HG03025 (cell line): ENCODE measurements around the gene SIRT4.
A peak's percentile ranks its signal among the peaks of the same experiment; 100 is the strongest.
"Not testable (repeated sequence)": the region's sequence is repeated elsewhere in the genome, so short reads cannot be mapped to it uniquely, and the experiment has no call there.

Experiments
- ATAC-seq: cut with Tn5 transposase; IDR thresholded peaks from one replicate; pipeline ENCODE4 v1.9.1; 2021; ENCODE audit warnings: mild to moderate bottlenecking, moderate library complexity; ENCODE audit not compliant: unreplicated experiment, low FRiP score

The SIRT4 gene, protein sequence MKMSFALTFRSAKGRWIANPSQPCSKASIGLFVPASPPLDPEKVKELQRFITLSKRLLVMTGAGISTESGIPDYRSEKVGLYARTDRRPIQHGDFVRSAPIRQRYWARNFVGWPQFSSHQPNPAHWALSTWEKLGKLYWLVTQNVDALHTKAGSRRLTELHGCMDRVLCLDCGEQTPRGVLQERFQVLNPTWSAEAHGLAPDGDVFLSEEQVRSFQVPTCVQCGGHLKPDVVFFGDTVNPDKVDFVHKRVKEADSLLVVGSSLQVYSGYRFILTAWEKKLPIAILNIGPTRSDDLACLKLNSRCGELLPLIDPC

DNA sequence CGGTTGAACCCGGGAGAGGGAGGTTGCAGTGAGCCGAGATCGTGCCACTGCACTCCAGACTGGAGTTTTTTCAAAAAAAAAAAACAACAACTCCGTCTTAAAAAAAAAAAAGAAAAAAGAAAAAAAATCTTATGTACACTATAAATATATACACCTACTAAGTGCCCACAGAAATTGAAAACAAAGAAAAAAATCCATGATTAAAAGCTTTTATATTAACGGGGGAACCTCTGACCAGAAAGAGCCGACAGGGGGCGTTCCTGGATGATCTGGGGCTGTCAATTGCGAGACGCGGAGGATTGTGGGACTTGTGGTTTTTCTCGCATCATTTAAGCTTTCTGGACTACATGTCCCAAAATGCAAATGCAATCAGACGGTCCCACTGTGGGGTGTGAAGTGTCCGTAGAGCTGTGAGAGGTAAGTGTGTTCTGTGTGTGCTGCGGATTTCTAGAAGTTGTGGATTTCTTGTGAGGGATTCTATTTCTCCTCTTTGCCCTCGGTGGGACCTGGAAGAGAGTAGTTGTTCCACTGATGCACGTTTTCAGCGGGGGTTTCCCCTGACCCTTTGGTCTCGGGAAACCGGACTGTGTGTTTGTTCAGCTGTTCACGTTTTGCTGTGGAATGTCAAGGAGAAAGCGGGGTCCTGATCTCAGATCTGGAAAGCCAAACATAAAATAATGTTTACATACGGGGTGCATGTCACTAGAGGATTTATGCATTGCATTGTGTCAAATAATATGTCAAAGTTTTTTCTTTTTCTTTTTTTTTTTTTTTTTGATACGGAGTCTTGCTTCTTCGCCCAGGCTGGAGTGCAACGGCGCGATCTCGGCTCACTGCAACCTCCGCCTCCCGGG lies at the start of gene SIRT4:
Gene SIRT4, plus strand, starts transcription at position 360 of the 854 bp plus-strand sequence. CDS start 1,241 bp downstream, outside the sequence.
- ATAC-seq = peak; percentile 73

DNA sequence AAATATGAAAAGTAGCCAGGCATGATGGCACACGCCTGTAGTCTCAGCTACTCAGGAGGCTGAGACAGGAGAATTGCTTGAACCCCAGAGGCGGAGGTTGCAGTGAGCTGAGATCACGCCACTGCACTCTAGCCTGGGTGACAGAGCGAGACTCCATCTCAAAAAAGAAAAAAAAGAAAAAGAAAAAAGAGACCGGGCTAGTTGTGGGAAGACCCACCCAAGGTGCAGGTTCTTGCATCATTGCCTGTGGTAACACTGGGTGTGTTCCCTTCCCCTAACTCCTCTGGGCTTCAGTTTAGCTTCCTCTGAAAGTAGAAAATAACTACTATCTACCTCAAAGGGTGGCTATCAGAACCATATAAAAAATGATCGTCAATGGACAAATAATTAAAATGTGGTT lies 48.8 kb upstream of the SIRT4 start:
- not testable (repeated sequence) for ATAC-seq

DNA sequence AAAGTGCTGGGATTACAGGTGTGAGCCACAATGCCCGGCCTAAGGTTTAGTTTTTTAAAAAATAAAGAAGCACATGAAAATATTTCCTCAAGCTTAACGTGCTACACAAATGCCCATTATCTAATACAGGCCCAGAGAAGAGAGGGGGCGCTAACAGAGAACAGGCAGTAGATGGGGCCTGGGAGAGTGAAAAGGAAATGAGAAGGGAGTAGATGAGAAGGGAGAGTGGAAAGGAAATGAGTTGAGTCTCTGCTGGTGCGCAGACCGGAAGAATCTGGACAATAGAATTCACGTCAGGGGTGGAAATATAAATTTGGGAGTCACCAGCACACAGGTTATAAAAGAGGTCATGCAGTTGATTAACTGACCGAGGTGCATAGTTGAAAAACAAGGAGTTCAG lies 47.3 kb upstream of the SIRT4 start:
- no peak for ATAC-seq

DNA sequence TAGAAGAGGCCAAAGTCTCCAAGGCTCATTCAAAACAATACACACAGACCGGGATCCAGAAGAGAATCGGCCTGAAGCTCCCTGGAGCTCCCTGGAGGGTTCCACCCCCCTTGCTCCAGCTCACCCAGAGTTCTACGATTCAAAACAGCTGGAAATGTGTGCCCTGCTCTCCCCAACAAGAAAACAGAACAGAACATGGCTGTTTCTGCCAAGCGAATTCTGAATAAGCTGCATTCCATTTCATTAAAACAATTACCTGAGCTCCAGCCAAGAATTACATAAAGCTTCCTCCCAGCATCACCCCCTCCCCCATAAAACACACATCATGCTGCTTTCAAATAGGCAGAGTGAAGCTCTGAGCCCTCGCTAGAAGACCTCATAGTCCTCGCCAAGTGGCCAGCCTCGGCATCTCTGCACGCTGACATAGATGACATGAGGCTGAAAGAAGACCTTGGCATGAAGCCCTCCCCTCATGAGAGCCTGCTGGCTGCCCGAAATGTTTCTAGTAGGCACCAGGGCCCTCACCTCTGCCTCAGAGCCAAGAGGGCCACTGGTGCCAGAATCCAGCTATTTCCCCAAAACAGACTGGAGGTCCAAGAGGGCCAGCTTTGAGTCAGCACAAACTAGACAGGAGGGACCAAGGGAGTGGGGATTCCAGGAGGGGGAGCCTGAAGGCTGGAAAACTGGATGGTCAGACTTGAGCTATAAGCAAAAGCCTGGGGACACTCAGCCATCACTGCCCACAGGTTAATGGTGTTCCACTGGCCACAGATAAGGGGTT lies 44.9 kb upstream of the SIRT4 start:
- no peak for ATAC-seq

DNA sequence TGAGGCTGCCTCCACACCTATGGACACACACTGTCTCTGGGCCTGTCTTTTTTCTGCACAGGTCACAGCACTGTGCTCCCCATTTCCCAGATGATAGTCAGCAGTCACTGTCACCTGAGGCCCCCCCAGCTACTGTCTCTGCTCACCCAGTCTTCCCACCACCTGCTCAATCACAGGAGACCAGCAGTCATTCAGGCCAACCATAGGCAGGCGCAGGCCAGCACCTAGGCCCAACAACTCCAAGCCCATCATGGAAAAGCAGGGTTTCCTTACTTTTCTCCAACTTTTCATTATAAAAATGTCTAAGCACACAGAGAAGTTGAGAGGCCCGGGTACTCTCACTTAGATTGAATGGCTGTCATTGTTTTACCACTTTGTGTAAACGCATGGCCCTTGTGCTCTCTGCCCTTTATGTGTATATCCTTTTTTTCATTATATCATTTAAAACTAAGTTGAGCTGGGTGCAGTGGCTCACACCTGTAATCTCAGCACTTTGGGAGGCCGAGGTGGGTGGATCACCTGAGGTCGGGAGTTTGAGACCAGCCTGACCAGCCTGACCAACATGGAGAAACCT lies 43.7 kb upstream of the SIRT4 start:
- ATAC-seq = no peak

DNA sequence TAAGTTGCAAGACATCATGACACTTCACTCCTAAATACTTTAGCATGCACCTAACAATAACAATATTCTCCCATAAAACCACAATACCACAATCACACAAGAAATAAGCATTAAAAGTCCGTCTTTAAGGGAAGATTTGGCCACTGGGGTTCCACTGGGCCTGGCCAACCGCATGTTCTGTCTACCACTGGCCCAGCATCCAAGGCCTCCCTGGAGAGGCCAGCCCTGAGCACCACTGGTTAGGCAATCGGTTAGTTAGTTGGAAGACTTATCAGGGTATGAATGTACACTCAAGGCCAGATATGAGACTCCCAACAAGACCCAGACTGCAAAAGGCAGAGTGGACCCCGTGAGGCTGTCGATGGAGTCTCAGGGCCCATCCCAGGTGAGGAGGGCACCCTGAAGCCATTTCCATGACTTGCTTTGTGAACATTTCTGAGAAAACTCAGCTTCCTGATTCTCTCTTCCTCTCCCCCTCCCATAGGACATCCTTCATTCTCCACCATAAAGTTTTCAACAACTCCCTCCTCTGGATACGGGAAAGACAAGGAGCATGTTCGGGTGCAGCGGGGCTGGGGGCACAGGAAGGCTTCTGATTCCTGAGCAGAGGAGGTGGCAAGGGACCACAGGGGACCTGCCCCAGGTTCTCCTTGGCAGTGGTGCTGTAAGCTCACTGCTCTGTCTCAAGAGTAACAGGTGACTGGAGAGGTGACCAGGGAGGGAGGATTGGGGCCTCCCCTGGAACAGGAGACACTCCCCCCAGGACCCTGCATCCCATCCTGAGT lies 42.5 kb upstream of the SIRT4 start:
- ATAC-seq = no peak

DNA sequence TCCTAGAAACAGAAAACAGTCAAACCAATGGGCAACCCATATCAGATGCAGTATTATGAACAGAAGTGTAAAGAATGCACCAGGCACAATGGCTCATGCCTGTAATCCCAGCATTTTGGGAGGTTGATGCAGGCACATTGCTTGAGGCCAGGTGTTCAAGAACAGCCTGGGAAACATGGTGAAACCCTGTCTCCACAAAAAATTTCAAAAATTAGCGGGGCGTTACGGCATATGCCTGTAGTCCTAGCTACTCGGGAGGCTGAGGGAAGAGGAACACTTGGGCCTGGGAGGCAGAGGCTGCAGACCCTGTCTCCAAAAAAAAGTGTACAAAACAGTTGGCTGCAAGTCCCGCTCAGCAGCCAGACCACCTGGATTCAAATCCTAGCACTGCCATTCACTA lies 41.5 kb upstream of the SIRT4 start:
- no peak for ATAC-seq

DNA sequence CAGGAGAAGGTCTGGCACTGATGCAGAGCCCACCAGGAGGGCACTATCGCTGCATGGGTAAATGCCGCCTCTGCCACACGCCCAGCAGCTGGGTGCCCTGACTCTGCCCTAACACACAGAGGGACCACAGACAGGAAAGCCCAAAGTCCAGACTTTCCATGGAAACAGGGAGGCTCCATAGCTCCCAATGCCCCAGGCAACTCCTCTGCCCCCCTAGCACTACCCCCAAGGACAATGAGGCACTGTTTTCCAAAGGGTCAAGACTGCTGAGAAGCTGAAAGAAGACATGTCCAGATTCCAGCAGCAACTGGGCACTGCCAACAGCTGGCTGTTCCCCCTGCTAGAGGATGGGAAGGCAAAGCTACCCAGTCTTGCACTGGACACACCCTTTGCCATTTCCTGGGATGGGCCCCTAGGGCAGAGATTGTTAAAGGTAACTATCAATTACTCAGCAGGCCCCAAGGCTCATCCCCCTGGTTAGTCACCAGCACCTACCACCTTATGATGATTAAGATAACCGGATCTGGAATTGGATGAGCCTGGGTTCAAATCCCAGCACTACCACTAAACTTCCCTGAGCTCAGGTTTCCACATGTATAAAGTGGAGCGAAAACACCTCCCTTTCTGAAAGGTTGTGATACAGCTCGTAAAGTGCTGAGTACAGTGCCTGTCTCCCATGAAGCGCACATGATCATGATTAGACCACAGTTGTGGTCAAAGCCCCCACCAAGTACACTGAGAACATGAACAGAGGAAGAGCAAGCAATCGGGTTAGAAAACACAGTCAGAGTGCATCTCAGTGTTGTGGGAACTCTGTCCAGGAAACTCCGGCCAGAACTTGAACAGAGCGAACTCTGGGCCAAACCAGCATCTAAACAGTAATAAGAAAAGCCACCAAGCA lies 39.9 kb upstream of the SIRT4 start:
- no peak for ATAC-seq

DNA sequence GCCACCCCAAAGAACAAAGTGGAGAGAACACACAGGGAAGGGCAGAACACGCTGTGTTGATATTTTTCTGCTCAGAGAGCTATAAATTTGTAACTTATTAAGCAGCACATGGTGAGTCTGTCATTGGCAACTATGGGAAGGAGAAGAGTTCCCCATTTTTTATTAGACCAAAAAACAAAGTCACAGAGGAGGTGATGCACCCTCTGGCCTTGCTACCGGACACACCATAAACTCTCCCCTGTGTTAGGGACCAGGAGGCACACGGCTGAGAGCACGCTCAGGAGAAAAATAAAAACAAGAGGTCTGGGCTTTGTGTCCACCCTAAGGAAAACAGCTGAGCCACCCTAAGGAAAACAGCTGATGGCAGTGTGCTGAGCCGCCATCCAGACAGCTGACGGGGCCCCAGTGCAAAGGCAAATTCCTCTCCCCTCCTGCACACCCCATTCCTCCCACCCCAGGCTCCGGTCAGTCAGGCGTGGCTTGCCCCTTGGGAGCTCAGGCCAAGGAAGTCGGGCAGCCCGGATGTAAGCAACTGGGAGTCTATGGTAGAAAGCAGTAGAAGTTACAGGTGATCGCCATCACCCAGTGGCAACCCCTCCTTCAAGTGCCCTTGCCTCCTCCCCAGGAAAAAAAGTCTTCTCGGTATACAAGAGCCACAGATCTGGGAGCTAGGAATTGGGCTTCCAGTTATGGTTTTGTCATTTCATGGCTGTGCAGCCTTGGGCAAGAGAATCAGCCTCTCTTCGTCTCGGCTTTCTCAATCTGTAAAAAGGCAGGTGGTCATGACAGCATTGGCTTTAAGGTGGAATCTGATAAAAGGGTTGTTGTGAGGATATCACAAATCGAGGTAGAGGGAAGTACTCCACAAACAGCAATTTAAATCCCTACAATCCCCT lies 39.0 kb upstream of the SIRT4 start:
- ATAC-seq = no peak

DNA sequence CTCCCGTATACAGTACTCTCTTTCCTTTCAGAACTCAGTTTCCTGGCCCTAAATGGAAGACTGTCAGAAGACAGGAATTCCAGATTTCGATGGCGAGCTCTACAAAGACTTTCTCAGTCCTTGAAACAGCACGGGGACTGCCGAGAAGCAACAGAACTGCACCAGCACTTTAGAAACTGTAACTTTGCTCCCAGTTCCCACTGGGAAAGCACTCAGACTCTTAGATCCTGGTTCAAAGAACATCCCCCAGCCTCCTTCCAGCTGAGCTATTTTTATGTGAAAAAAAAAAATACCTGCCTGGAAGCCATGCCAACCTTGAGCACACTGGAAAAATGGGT lies 38.4 kb upstream of the SIRT4 start:
- no peak for ATAC-seq

DNA sequence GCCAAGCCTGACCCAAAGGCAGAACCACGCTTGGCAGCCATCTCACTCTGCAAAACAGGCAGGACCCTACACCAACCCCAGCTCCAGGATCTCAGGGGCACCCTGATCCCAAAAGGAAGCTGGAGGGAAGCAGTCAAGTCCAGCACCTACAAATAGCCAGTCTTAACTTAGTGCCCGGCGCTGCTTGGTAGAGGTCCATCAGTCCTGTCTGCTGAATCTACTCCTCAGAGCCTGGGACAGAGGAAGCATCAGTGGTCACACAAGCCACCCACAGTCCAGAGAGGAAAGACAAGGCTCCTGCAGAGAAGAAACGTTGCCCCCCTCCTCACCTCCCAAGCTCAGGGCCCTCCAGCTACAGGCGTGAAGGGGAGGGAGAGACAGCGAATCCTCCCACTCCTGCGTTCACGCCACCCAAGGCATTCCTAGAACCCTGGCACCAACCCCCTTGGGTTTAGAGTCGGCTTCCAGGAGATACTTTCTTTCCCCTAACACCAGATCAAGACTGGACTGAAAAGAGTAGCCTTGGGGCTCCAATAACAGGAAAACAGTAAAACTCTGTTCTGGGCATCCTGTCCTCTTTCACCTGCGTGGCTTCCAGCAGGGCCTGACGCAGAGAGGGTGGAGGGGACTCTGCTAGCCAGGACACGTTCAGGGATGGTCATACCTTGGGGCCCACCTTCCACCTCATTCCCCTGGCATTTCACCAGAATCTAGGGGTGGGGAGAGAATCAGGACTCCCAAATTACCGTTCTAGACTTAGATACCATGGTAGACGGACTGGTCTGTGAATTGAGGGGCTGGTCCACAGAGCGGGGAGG lies 37.8 kb upstream of the SIRT4 start:
- no peak for ATAC-seq

DNA sequence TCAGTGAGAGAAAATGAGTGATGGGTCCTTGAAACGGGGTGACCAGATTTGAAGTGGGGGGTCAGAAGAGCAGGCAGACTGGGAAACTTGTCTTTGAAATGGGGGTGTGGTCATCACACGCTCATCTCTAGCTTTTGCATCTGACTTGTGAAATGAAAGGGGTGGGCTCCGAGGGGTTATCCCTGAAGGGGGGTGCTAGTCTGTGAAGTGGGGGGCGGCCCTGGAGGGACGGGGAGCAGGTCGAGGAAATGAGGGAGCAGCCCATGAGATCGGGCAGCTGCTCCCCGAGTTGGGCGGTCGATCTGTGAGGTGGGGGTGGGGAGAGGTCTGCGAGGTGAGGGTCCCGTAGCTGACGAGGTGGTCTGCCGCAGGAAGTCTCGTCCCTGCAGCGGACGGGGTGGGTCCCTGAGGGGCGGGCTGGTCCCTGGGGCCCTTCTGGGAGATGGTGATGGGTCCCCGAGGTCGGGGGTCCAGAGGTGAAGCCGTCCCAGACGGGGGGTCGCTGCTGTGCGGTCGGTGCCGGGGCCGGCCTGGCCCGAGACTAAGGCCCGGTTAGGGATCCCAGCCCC lies 37.1 kb upstream of the SIRT4 start:
- no peak for ATAC-seq

DNA sequence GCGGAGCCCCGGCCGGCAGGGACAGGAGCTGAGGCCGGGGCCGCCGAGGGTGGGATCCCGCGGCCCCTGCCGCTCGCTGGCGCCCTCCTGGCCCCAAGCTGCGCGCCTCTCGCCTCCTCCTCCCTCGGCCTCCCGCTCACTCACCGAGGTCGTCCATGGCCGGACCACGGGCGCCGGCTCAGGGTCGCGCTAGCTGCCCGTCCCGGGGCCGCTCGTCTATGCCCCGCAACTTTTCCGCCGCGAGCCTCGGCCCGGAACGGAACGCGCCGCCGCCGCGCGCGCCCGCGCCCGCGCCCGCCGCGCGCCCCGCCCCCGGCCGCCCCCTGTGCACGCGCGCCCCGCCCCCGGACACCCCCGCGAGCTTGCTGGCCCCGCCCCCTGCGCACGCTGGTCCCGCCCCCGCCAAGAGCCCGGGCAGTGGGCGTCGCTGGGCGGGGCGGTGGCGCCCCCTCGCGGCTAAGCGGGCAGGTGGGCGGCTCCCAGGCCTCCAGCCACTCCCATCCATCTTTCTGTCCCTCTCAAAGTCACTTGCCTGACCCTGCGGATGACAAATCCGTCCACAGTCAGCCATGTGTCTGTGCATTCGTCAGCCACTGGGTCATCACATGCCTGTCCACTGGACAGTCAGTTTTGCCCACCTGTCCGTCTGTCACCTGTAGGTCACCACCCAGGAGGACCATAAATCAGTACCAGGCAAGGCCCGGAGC lies 36.5 kb upstream of the SIRT4 start, which contains the start of gene PXN:
Gene PXN, minus strand, starts transcription at position 258 of the 707 bp plus-strand sequence. Its CDS starts 101 bp downstream, at position 157.
- no peak for ATAC-seq

DNA sequence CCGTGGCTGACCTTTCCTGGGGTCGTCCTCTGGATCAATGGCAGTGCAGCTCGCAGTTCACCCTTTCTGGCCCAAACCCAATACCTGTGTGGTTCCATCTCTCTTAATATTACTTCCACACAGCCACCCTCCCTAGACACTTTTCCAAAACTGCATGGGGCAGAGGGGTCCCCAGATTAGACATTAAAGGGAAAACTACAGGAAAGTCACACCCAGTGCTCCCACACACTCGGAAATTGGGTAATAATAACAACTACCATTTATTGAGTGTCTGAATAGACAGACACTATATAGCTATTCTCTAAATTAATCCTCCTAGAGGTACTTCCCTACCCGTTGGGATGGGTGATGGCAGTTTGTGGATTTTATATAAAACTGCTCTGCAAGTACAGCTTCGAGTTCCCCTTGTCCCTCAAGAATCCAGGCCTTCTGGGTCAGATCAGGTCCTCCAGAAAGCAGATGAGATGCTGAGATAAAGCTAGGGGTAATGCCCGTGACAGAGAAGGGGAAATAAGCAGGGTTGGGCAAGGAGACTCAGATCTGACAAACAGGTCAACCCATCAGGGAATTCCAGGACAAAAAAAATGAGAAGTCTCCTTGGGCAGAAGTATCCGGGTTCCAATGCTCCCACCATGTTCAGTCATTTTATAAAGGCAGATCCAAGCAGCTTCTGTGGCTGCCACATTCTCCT lies 35.8 kb upstream of the SIRT4 start:
- no peak for ATAC-seq

DNA sequence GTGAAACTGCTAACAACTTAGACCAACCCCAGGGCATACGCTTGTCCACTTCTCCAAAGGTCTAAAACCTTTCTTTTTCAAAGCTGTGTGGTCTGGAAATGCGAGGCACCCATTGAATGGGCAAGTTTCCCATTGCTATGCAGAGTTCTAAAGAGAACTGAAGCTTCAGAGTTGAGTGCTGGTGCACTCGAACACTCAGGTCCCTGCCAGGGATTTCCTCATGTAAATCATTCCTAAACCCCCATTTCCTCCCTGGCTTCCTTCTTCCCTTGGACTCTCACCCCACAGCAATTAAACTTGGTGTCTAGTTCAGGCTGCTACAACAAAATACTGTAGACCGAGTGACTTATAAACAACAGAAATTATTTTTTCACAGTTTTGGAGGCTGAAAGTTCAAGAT lies 34.4 kb upstream of the SIRT4 start:
- ATAC-seq = no peak

DNA sequence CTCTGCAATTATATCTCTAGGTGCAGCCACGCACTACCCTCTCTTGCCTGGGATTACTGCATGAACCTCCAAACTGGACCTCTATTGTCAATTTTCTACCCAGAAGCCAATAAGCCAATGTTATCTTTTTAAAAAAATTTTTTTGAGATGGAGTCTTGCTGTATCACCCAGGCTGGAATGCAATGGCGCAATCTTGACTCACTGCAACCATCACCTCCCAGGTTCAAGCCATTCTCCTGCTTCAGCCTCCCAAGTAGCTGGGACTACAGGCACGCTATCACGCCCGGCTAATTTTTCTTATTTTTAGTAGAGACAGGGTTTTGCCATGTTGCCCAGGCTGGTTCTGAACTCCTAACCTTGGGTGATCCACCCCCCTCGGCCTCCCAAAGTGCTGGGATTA lies 25.4 kb upstream of the SIRT4 start:
- ATAC-seq = no peak
